Esophagus squamous epithelium (tissue), 4 donors: ENCODE data around the gene TOX2.

Experiments
- POLR2A ChIP-seq, 4 donors: fragments of 450-650 bp; IDR thresholded peaks; one replicate each; pipeline ENCODE4 v1.6.1; 2017; ENCODE audit warnings: antibody characterized with exemption in 4 of 4, mild to moderate bottlenecking in 4 of 4, moderate library complexity in 3 of 4
- TF ChIP-seq, protein P1 (sequence below), 6 experiments: fragments of 450-650 bp in 4 of 6; fragments of 200-600 bp in 2 of 6; sonication (generic) in 2 of 6; IDR thresholded peaks; one replicate each; pipeline ENCODE4 v1.5.1; 2016 to 2019; ENCODE audit warnings: antibody characterized with exemption in 6 of 6, mild to moderate bottlenecking in 4 of 6, moderate library complexity in 4 of 6

DNA sequence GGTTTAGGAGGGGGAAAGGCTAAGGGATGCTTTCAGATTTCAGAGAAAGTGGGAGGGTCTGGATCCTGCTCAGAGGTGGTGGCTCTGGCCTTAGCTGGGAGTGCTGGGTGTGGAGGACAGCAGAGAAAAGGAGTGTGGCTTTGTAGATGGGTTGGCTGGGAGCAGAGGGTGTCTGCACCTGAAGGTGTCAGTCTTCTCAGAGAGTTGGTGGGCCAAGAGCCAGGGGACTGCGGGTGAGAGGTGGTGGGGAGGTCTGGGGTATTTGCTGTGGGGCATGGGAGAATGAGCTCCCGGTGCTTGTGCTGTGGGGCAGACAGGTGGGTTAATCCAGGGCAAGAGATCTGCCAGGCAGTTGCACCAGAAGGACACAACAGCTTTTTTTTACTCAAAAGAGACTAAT lies 67.4 kb downstream of the TOX2 start:
- TF ChIP-seq, protein P1, sequence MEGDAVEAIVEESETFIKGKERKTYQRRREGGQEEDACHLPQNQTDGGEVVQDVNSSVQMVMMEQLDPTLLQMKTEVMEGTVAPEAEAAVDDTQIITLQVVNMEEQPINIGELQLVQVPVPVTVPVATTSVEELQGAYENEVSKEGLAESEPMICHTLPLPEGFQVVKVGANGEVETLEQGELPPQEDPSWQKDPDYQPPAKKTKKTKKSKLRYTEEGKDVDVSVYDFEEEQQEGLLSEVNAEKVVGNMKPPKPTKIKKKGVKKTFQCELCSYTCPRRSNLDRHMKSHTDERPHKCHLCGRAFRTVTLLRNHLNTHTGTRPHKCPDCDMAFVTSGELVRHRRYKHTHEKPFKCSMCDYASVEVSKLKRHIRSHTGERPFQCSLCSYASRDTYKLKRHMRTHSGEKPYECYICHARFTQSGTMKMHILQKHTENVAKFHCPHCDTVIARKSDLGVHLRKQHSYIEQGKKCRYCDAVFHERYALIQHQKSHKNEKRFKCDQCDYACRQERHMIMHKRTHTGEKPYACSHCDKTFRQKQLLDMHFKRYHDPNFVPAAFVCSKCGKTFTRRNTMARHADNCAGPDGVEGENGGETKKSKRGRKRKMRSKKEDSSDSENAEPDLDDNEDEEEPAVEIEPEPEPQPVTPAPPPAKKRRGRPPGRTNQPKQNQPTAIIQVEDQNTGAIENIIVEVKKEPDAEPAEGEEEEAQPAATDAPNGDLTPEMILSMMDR (IDR thresholded peaks at IDR 0.05): no peak
- TF ChIP-seq POLR2A (IDR thresholded peaks at IDR 0.05): no peak
